Hepatocyte (in vitro differentiated cells): ENCODE measurements around the gene ADAMTS12. TPM values are rescaled to one million over a fixed set of nuclear protein-coding genes. Genes with fewer than 3 reads are reported as not detected.

ENCODE experiments used
- DNase-seq: peaks from one replicate; pipeline ENCODE4 v3.0.0-alpha.2; 2016; ENCODE audit warnings: low spot score
- H2AFZ ChIP-seq: fragments of 200-600 bp; sonication (generic); 2 replicates; pipeline ENCODE4 v1.6.0; 2016; ENCODE audit warnings: antibody characterized with exemption, mild to moderate bottlenecking
- H3K27ac ChIP-seq: fragments of 200-600 bp; sonication (generic); 2 replicates; pipeline ENCODE4 v1.5.1; 2016; ENCODE audit warnings: mild to moderate bottlenecking
- H3K27me3 ChIP-seq: fragments of 200-600 bp; sonication (generic); 2 replicates; pipeline ENCODE4 v1.6.1; 2016
- H3K36me3 ChIP-seq: fragments of 200-600 bp; sonication (generic); replicated peaks from 2 replicates; pipeline ENCODE4 v1.5.1; 2016; ENCODE audit warnings: low read depth; ENCODE audit not compliant: insufficient read depth
- H3K4me1 ChIP-seq: fragments of 200-600 bp; sonication (generic); 2 replicates; pipeline ENCODE4 v1.5.1; 2016; ENCODE audit warnings: mild to moderate bottlenecking, moderate library complexity; ENCODE audit not compliant: insufficient read depth
- H3K4me2 ChIP-seq: fragments of 200-600 bp; sonication (generic); 2 replicates; pipeline ENCODE4 v1.6.0; 2016
- H3K4me3 ChIP-seq: fragments of 200-600 bp; sonication (generic); 2 replicates; pipeline ENCODE4 v1.5.1; 2016; ENCODE audit warnings: mild to moderate bottlenecking
- H3K79me2 ChIP-seq: fragments of 200-600 bp; sonication (generic); 2 replicates; pipeline ENCODE4 v1.6.0; 2017; ENCODE audit warnings: mild to moderate bottlenecking
- H3K9me2 ChIP-seq: fragments of 200-600 bp; sonication (generic); replicated peaks from 2 replicates; pipeline ENCODE4 v1.6.0; 2017; ENCODE audit warnings: mild to moderate bottlenecking; ENCODE audit not compliant: insufficient read depth
- H3K9me3 ChIP-seq: fragments of 200-600 bp; sonication (generic); 2 replicates; pipeline ENCODE4 v1.5.1; 2016; ENCODE audit warnings: low read depth, mild to moderate bottlenecking
- H4K20me1 ChIP-seq: fragments of 200-600 bp; sonication (generic); 2 replicates; pipeline ENCODE4 v1.6.0; 2016; ENCODE audit warnings: mild to moderate bottlenecking; ENCODE audit not compliant: insufficient read depth, poor library complexity, severe bottlenecking
- CTCF ChIP-seq: fragments of 200-600 bp; sonication (generic); IDR thresholded peaks from 2 replicates; pipeline ENCODE4 v1.5.1; 2016; ENCODE audit warnings: antibody characterized with exemption, mild to moderate bottlenecking; ENCODE audit not compliant: poor library complexity
- EZH2 ChIP-seq: fragments of 200-600 bp; sonication (generic); IDR thresholded peaks from 2 replicates; pipeline ENCODE4 v1.6.1; 2016; ENCODE audit warnings: antibody characterized with exemption, mild to moderate bottlenecking, borderline replicate concordance
- EZH2phosphoT487 ChIP-seq: fragments of 200-600 bp; sonication (generic); IDR thresholded peaks from one replicate; pipeline ENCODE4 v1.6.1; 2018; ENCODE audit warnings: antibody characterized with exemption, mild to moderate bottlenecking, low read depth, moderate library complexity; ENCODE audit not compliant: unreplicated experiment, severe bottlenecking
- WGBS: methylation state at CpG from one replicate; pipeline ENCODE4 v1.1.6; 2016; ENCODE audit warnings: low lambda C conversion rate; ENCODE audit errors: missing lambda C conversion rate; 5-methylcytosine and 5-hydroxymethylcytosine counted together
- polyA plus RNA-seq: library from polyadenylated mRNA; unstranded; fragments of >200 nt; fragmentation: Nextera tagmentation; extraction: Ambion mirVana; gene quantifications from 2 replicates; pipeline ENCODE4 v1.2.1, GENCODE V29; 2016
- total RNA-seq: library from RNA; depleted of rRNA; stranded (reverse); fragments of >200 nt; gene quantifications from 2 replicates; pipeline ENCODE4 v1.2.3, GENCODE V29; 2014

ADAMTS12 gene
- total and polyA plus RNA-seq, 2 experiments from 2014 or later: 3.2 to 8.9 TPM

- Histone ChIP-seq H3K27ac (no peak overlapping the region), H3K4me1 (peaks cover 3% of the 10 kb centered on the region), H4K20me1 (no peaks in the 10 kb centered on the region), H3K4me3 (no peak overlapping the region), H3K4me2 (no peak overlapping the region), H3K79me2 (no peaks in the 10 kb centered on the region), H3K36me3 (no peaks in the 10 kb centered on the region), H3K27me3 (no peaks in the 10 kb centered on the region), H2AFZ (no peak overlapping the region), H3K9me2 (no peaks in the 10 kb centered on the region), H3K9me3 (no peaks in the 10 kb centered on the region)
- DNase-seq: no peak
- 85% methylated on average over 4 of the region's 4 CpGs for WGBS
- TF ChIP-seq CTCF (no peak), EZH2 (no peak), EZH2phosphoT487 (no peak)
These were observed 156.7 kb downstream of the ADAMTS12 start for GRCh38 chr5:33735072-33735471.

GRCh38 chr5:33734537-33734936 is 157.3 kb downstream of the ADAMTS12 start:
- 41% methylated on average over 3 of the region's 3 CpGs for WGBS
- no peak overlapping the region for H3K27ac ChIP-seq
- H3K79me2 ChIP-seq: no peaks in the 10 kb centered on the region
- no peaks in the 10 kb centered on the region for H3K36me3 ChIP-seq
- H4K20me1 ChIP-seq: no peaks in the 10 kb centered on the region
- no peaks in the 10 kb centered on the region for H3K27me3 ChIP-seq
- no peaks in the 10 kb centered on the region for H3K9me2 ChIP-seq
- H3K9me3 ChIP-seq: no peaks in the 10 kb centered on the region
- no peak overlapping the region for H2AFZ ChIP-seq
- no peak for DNase-seq
- peaks cover 3% of the 10 kb centered on the region for H3K4me1 ChIP-seq
- H3K4me2 ChIP-seq: no peak overlapping the region
- H3K4me3 ChIP-seq: no peak overlapping the region
- TF ChIP-seq CTCF (no peak), EZH2phosphoT487 (no peak), EZH2 (no peak)

- TF ChIP-seq EZH2phosphoT487 (no peak), EZH2 (no peak), CTCF (no peak)
- no peaks in the 10 kb centered on the region for H3K36me3 ChIP-seq
- no peak for DNase-seq
- 99% methylated on average over 3 of the region's 3 CpGs for WGBS
- H2AFZ ChIP-seq: no peak overlapping the region
- H3K27ac ChIP-seq: no peak overlapping the region
- no peaks in the 10 kb centered on the region for H3K9me3 ChIP-seq
- H3K4me2 ChIP-seq: no peak overlapping the region
- no peaks in the 10 kb centered on the region for H3K27me3 ChIP-seq
- H3K79me2 ChIP-seq: no peaks in the 10 kb centered on the region
- H3K4me1 ChIP-seq: peaks cover 3% of the 10 kb centered on the region
- no peaks in the 10 kb centered on the region for H3K9me2 ChIP-seq
- no peak overlapping the region for H3K4me3 ChIP-seq
- no peaks in the 10 kb centered on the region for H4K20me1 ChIP-seq
These were observed 158.6 kb downstream of the ADAMTS12 start for GRCh38 chr5:33733225-33733624.
